Nucleus accumbens (tissue), 56 donors: ENCODE data around the gene CLGN.
"Not testable (repeated sequence)": the region's sequence is repeated elsewhere in the genome, so short reads cannot be mapped to it uniquely, and the experiment has no call there.

Experiments used
- DNase-seq, 56 donors: peaks; one replicate each; lab custom pipeline; 2025; lab: John Stamatoyannopoulos, UW

CLGN gene, protein sequence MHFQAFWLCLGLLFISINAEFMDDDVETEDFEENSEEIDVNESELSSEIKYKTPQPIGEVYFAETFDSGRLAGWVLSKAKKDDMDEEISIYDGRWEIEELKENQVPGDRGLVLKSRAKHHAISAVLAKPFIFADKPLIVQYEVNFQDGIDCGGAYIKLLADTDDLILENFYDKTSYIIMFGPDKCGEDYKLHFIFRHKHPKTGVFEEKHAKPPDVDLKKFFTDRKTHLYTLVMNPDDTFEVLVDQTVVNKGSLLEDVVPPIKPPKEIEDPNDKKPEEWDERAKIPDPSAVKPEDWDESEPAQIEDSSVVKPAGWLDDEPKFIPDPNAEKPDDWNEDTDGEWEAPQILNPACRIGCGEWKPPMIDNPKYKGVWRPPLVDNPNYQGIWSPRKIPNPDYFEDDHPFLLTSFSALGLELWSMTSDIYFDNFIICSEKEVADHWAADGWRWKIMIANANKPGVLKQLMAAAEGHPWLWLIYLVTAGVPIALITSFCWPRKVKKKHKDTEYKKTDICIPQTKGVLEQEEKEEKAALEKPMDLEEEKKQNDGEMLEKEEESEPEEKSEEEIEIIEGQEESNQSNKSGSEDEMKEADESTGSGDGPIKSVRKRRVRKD

DNA sequence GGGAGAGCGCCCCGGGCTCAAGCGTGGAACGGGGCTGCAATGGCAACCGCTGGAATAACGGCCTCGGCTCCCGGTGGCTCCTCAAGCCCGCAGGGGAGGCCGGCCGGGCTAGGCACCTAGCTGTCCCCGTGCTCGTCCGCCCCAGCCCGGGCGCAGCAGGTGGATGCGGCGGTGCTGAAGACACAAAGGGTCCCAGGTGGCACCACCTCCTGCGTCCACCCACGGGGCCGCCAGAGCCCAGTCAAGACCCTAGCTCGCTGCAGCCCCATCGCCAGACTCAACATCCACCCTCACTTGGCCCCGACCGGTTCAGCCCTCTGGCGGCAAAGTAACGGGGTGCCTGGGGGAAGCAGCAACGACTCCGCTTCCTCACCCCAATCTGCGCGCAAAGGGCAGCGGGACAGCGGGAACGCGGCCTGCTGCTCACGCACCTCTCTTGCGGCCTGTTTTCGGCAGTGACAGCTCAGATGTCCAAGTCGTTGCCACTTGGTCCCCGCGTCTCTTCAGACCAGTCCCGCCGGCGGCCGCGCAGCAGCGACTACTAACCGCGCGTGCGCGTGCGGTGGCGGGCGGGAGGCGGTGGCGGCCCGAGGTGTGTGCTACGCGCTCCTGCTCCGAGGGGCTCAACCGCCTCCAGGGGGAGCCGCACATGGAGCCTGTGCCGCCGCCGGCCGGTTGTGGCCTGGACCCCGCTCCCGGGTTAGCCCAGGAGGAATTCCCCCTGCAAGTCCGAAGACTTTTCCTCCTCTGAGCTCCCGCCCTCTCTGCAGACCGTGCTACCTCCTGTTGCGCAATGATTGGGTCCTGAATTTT is at the start of gene CLGN:
Gene CLGN (minus strand): TSS at position 543 of the 813 bp plus-strand sequence. CDS start 14,570 bp downstream, outside the sequence.
- DNase-seq: peak in 51 of 56 donors; percentile 9 to 76 (median 48)

DNA sequence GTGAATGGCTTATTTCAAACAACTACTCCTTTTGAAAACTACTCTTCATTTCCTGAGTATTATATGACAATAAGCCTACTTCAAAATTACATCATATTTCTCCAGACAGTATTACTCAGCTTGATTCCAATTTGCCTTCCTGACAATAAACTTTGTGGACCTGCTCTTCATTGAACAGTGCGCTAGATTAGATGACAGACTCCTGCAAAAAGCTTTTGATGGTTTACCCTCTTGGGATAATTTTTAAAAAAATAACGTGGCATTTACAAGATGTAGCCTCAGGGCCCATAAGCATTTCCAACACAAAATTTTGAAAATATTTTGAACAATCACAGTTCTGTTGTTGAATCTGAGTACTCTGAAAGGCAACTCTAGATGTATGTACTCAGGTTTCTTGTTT is 44.7 kb upstream of the CLGN start:
- no peak for DNase-seq

DNA sequence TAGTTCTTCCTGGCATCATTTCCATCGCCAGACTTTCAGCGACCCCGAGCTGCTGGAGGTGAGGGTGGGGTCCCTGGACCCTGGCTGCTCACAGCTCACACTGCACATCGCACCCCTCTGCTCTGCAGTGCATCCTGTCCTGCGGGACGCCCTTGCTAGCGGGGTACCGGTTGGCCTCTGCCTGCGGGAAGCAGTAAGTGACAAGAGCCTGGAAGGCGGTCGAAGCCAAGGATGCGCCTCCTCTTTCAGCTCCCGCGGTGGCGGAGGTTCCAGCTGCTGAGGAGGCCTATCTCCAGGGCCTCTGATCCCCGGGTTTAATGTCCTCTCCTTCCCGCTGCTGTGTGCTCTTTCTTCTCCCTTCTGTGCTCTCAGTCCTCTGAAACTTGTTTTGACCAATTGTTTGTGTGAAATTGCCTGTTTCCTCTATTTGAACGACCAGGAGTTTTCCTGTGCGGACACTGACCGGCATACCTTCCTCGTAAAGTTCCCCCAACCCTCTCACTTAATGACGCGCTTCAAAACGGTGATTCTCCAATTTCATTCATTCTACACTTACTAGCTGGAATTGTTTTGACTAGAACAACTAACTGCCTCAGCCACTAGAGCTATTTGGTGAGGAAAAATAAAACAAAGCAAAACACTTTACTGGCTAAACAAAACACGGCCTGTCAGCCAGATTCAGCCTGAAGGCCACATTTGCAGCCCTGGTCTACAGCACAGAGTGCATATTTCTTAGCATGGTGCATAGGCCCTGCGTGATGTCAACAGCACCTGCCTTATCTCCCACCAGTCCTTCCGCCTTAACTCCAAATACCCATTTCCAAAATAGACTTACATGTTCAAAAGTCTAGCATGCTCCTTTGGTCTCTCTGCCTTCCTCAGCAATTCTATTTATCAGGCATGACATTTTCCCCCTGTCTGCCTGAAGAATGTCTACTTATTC is 42.6 kb upstream of the CLGN start:
- DNase-seq: peak in 1 of 56 donors; percentile 1

DNA sequence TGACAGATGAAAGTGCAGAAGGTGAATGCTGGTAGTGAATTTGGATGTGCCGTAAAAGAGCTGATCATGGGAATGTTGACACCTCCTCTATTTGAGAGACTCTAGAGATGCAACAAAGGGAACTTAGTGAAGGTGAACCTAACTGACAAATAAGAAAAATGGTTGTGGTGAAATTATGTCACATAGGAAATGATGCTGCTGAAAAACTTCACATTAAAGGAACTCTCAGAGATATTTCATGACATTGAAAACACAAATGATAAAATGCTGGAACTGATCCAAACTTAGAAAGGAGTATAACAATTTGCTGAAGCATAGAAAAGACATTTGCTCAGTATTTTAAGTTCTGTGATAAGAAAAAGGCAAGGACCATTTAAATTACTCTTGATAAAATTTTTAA is 38.7 kb upstream of the CLGN start:
- no peak for DNase-seq

DNA sequence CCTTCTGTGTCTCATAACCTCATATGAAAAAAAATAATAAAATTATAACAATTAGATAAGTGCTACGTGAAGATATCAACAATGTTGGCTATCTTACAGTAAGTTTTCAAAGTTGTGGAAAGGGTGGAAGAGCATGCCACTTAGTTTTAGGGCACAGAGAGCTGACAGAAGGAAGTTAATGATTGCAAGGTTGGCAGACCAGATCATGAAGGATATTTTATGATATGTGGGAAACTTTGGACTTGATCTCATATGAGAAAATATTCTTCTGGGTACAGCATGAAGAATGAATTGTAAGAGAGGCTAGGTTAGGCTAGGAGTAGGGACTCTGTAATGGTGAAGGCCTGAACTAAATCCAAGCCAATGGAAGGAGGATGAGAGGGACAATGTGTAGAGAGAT is 36.2 kb upstream of the CLGN start:
- DNase-seq: no peak

DNA sequence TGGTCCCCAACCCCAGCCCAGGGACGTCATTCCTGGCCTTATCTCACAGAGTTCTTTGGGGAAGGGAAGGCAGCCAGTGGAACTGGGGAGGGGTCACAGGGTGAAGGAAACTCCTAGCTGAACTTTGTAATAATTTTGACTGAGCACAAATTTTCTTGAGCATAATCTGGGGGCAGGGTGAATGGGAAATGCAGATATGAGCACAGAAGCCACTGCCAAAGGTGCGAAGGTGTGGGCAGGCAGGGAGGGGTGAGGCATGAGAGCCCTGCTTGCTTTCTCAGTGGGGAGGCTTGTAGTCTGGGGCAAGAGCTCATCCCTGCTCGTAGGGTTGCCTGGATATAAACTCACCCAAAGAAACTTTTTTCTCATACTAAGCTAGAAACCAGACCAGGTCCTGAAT is 35.7 kb upstream of the CLGN start:
- no peak for DNase-seq

DNA sequence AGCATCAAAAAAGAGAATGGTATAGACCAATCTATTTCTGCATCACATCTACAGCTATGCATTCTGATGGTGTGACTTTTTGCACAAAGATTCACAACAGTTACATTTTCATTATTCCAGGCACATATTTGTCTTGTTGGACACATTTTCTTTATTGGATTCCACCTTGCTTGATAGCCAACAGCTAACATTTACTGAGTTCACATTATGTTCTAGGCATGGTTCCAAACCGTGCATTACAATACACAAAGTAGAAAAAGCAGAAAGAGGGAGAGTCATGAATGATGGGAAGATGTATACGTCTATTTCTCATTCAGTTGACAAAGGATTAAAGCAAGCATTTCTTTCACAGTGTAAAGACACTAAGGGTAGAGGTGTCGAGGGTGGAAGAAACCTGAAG is 22.9 kb upstream of the CLGN start:
- DNase-seq: no peak

DNA sequence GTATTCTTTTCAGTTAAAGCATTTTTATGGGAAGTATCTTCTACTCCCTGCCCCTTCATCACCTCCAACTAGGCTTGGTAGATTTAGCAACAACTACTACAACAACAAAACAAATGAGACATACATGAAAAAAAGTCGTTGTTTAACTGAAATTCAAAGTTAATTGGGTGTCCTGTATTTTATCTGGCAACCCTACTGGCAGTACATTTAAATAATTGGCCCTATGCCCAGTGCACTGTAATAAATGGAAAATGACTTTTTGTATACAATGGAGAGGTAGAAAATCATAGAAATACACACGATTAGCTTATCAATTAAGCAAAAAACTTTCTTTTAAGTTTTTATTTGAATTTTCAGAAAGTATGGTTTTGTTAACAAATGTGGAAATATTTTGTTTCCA is 21.4 kb upstream of the CLGN start:
- DNase-seq: no peak

DNA sequence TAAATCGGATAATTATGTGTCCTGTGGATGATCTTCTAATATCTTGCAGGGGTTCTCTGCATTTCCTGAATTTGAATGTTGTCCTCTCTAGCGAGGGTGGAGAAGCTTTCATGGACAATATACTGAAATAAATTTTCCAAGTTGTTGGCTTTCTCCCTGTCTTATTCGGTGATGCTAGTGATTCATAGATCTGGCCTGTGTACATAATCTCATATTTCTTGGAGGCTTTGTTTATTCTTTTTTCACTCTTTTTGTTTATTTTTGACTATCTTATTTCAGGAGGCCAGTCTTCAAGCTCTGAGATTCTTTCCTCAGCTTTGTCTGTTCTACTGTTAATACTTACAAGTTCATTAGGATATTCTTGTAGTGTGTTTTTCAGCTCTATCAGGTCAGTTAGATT is 20.7 kb upstream of the CLGN start:
- no peak for DNase-seq

DNA sequence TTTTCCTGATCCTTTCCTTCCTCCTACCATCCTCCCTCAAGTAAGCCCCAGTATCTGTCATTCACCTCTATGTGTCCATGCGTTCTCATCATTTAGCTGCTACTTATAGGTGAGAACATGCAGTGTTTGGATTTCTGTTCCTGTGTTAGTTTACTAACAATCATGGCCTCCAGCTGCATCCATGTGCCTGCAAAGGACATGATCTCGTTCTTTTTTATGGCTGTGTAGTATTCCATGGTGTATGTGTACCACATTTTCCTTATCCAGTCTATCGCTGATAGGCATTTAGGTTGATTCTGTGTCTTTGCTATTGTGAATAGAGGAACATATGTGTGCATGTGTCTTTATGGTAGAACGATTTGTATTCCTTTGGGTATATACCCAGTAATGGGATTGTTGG is 16.9 kb upstream of the CLGN start:
- not testable (repeated sequence) for DNase-seq

DNA sequence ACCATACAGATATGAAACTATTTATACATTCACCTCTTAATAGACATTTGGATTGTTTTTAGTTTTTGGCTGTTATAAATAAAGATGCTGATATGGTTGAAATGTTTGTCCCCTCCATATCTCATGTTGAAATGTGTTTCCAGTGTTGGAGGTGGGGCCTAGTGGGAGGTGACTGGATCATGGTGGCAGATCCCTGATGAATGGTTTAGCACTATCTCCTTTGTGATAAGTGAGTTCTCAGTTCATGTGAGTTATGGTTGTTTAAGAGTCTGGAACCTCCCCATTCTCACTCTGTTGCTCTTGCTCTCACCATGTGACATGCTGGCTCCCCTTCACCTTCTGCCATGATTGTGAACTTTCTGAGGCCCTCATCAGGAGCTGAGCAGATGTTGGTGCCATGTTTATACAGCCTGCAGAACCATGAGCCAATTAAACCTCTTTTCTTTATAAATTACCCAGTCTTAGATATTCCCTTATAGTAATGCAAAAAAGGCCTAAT is 12.2 kb upstream of the CLGN start:
- DNase-seq: no peak

DNA sequence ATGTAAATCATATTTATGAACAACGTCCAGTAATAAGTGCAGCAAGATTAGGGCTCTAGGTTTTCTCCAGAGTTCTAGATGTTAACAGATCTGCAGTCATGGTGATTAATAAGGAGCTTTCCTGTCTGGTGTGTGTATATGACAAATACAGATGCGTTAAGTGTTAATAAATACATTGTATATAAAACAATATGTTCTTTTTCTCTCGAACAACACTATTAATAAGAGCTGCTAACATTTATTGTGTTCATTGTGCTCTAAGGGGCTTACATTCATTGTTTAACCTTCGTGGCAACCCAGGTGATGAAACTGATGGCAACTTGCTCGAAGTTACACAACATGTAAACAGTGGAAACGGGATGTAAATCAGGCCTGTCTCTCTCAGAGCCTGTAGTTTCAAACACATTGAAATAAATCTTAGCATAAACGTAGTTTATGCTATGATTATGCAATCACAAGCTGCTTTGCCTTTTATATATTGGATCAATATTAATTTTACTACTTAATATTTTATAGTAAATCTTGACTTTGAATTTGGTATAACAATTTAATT is 547 bp upstream of the CLGN start:
- no peak for DNase-seq

DNA sequence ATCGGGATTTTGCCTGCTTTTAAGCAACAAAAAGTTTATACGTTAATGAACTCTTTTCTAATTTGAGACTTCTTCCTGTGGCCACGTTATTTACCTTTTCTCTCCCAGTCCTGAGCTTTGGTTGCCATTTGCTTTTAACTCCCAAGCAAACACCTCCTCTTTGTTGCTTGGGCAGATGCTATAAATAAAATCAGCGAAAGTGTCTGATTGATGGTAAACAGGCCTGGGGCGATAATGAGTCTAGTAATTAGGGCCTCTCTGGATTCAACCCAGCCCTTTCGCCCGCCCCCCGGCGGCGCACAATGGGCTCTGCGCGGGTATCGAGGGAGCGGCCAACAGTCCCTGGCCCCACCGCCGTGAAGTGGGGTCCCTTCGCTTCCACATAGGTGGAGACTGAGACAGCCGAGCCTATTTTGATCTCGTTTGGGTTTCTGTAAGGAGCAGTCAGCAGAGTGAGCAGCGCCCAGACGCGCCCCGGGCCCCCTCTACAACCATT is 790 bp downstream of the CLGN start:
- DNase-seq: peak in 7 of 56 donors; percentile 1 to 39 (median 7)

DNA sequence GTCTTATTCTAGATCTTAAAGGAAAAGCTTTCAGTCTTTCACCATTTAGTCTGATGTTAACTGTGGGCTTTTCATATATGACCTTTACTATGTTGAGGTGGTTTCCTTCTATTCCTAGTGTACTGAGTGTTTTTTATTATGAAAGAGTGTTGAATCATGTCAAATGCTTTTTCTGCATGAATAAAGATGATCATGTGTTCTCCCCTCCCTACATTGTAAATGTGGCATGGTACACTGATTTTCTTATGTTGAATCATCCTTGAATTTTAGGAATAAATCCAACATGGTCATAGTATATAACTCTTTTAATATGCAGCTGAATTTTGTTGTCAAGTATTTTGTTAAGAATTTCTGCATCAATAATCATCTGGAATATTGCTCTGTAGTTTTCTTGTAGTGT is 4.3 kb downstream of the CLGN start:
- no peak for DNase-seq

DNA sequence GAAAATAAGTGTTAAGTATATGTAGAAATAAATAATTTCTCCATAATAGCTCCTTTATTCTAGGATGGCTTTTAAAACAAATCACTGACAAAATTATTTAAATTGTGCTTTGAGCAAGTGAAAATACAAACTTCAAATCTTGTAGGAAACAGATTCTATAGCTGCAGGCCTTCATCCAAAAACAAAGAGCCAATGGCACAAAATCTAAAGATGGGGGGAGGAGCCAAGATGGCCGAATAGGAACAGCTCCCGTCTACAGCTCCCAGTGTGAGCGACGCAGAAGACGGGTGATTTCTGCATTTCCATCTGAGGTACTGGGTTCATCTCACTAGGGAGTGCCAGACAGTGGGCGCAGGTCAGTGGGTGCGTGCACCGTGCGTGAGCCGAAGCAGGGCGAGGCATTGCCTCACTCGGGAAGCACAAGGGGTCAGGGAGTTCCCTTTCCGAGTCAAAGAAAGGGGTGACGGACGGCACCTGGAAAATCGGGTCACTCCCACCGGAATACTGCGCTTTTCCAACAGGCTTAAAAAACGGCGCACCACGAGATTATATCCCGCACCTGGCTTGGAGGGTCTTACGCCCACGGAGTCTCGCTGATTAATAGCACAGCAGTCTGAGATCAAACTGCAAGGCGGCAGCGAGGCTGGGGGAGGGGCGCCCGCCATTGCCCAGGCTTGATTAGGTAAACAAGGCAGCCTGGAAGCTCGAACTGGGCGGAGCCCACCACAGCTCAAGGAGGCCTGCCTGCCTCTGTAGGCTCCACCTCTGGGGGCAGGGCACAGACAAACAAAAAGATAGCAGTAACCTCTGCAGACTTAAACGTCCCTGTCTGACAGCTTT is 14.1 kb downstream of the CLGN start:
- not testable (repeated sequence) for DNase-seq

DNA sequence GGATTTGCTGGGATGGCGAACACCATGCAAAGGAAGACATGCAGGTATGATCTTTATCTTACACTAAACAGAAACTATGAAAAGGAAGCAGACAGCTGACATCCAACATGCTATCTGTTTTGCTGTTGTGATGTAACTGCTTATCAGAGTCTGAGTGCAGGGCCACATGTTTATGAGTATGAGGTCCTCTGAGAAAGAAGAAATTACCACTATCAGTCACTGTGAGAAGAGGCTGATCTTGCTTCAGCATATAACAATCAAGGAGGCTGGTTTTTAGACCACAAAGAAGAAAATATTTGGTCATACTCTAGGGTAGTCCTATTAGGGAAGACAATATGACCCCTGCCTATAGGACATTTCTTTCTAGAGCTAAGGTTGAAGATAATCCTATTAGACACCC is 18.5 kb downstream of the CLGN start:
- DNase-seq: no peak

DNA sequence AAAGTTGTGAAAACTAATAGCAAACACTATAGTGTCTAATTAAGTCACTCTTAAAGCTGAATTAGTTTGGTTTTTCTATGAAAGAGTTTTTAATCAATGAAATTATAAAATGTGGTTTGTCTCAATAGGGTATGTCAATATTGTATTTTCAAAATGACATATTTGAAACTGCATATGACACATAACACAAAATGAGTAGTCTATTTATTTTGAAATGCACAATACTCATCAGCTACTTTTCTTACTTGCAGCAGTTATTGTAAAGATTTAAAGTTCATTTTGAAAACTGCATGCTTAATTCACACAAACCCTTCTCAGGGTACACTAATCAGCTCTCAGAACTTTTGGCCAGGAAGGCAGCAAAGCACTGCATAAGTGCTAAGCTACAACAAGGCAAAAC is 21.2 kb downstream of the CLGN start:
- no peak for DNase-seq

DNA sequence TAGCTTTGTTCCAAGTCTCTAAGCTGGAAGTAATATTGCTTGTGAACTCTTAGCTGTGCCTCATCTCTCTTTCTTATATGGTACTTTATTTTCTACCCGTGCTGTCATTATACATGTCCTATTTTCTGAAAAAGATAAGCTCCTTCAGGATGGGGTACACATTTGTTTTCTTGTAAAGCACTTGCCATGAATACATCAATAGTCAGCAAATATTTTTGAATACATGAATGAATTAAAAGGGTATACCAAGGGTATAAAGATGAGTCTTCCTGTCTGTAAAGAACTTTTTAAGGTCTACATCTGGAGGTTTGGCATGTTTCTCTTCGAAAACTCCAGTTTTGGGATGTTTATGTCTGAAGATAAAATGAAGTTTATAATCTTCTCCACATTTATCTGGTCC is 27.3 kb downstream of the CLGN start:
- no peak for DNase-seq

DNA sequence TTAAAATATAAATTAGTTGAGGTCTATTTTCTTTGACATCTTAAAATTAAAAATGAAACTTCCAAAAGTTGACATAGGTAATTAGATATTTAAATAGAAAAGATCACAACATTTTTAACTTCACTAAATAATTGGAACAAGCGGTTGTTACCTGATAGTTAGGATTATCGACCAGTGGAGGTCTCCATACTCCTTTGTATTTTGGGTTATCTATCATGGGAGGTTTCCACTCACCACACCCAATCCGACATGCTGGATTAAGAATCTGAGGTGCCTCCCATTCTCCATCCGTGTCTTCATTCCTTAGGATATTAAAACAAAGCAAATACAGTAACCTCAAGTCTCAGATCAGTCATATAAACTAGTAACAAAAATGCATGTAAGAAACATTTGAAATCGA is 31.8 kb downstream of the CLGN start:
- no peak for DNase-seq
